RWPE1 (cell line): ENCODE results near the gene CDC27.
"Not testable (repeated sequence)": the region's sequence is repeated elsewhere in the genome, so short reads cannot be mapped to it uniquely, and the experiment has no call there.

Experiments
- CTCF ChIA-PET: fragments of 350-600 bp; sonication (Branson Sonifier 250); formaldehyde crosslinking; extraction: SDS; loops from one replicate; lab custom pipeline; 2021; lab: Yijun Ruan, JAX
- POLR2A ChIA-PET: fragments of 400-600 bp; formaldehyde crosslinking; extraction: SDS; loops from one replicate; lab custom pipeline; 2020; ENCODE audit warnings: antibody characterized with exemption; ENCODE audit not compliant: low non-redundant PET; lab: Yijun Ruan, JAX
- DNase-seq: peaks from one replicate; pipeline ENCODE4 v3.0.0; 2012; ENCODE audit warnings: low spot score
- H3K27ac ChIP-seq: fragments of 450-650 bp; 2 replicates; pipeline ENCODE4 v1.5.1; 2017
- CTCF ChIP-seq: fragments of 450-650 bp; conservative IDR thresholded peaks from 2 replicates; pipeline ENCODE4 v1.5.1; 2017; ENCODE audit warnings: low read depth, mild to moderate bottlenecking

CDC27 gene

GRCh38 chr17:47165137-47165536 is 24.0 kb downstream of the CDC27 start:
- no peak for TF ChIP-seq CTCF
- DNase-seq, result no peak
- POLR2A ChIA-PET, result no interaction called here
- CTCF ChIA-PET, result no interaction called here
- no peak overlapping the region for H3K27ac ChIP-seq

- no peak for TF ChIP-seq CTCF
- ChIA-PET POLR2A (no interaction called here), CTCF (no interaction called here)
- no peak for DNase-seq
- H3K27ac ChIP-seq, result 0 out of 2 replicates have a peak overlapping the region, but pooled peaks have one; percentile 38
Observed at GRCh38 chr17:47164263-47164662, 24.8 kb downstream of the CDC27 start.

GRCh38 chr17:47162013-47162622 is 27.0 kb downstream of the CDC27 start:
- H3K27ac ChIP-seq, result no peak overlapping the region
- CTCF ChIA-PET, result interaction anchor here (0.6 kb wide), 1 partner anchor 45 kb away, joined by 3 read pairs; no protein-coding TSS in a partner anchor
- TF ChIP-seq CTCF, result no peak
- no peak for DNase-seq
- POLR2A ChIA-PET, result no interaction called here

GRCh38 chr17:47159315-47159714 is 29.8 kb downstream of the CDC27 start:
- no peak overlapping the region for H3K27ac ChIP-seq
- ChIA-PET CTCF (interaction anchor here (1.1 kb wide), 1 partner anchor 11 kb away, joined by 3 read pairs; no protein-coding TSS in a partner anchor), POLR2A (no interaction called here)
- DNase-seq, result no peak
- TF ChIP-seq CTCF, result no peak

GRCh38 chr17:47145351-47145750 is 43.7 kb downstream of the CDC27 start:
- no peak overlapping the region for H3K27ac ChIP-seq
- POLR2A ChIA-PET, result no interaction called here

GRCh38 chr17:47135235-47135634 is 53.9 kb downstream of the CDC27 start:
- H3K27ac ChIP-seq, result no peak overlapping the region
- POLR2A ChIA-PET, result no interaction called here
- TF ChIP-seq CTCF, result no peak
- DNase-seq, result no peak
- CTCF ChIA-PET, result interaction anchor here (1.1 kb wide), 1 partner anchor 17 kb away, joined by 3 read pairs; no protein-coding TSS in a partner anchor

More at GRCh38 chr17:47145351-47145750, 43.7 kb downstream of the CDC27 start:
- TF ChIP-seq CTCF, result no peak
- CTCF ChIA-PET, result interaction anchor here (0.6 kb wide), 1 partner anchor 65 kb away, joined by 7 read pairs; no protein-coding TSS in a partner anchor
- DNase-seq, result no peak

- CTCF ChIA-PET, result interaction anchor here (0.8 kb wide), 1 partner anchor 21 kb away, joined by 5 read pairs; no protein-coding TSS in a partner anchor
- POLR2A ChIA-PET, DNase-seq, H3K27ac ChIP-seq: not testable (repeated sequence)
Observed at GRCh38 chr17:47134354-47134753, 54.7 kb downstream of the CDC27 start.
